Measurements from ENCODE around the gene ADAMTS8. TPM values are rescaled to one million over a fixed set of nuclear protein-coding genes. Genes with fewer than 3 reads are reported as not detected.

The ADAMTS8 gene
- total RNA-seq, 1 donor from 2014 or later = 0.96 TPM

DNA sequence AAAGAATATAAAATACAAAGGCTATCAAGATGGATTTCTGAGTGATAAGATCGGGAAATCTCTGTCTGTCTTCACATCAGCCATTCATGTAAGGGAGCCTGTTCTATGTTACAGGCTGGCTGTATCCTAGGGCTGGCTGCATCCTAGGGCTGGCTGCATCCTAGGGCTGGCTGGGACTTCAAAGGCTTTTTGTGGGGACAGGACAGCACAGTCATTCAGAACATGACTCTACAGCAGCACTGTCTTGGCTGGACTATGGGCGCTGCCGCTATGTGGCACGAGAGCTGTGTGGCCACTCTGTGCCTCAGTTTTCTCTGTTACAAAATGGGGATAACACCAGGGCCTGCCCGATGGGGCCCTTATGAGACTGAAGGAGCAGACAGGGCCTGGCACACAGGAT lies 10.2 kb downstream of the ADAMTS8 start:
- no peak for DNase-seq (ENCODE audit: low spot score in 2 of 2, unreplicated experiment in 2 of 2)
- Mint-ChIP-seq H3K4me3 (no peak overlapping the region), H3K27me3 (ENCODE audit: low read depth) (peaks cover 42% of the 10 kb centered on the region), H3K36me3 (no peaks in the 10 kb centered on the region), H3K9me3 (no peaks in the 10 kb centered on the region), H3K4me1 (peaks cover 15% of the 10 kb centered on the region), H3K27ac (no peak overlapping the region)
- TF ChIP-seq, protein P1, sequence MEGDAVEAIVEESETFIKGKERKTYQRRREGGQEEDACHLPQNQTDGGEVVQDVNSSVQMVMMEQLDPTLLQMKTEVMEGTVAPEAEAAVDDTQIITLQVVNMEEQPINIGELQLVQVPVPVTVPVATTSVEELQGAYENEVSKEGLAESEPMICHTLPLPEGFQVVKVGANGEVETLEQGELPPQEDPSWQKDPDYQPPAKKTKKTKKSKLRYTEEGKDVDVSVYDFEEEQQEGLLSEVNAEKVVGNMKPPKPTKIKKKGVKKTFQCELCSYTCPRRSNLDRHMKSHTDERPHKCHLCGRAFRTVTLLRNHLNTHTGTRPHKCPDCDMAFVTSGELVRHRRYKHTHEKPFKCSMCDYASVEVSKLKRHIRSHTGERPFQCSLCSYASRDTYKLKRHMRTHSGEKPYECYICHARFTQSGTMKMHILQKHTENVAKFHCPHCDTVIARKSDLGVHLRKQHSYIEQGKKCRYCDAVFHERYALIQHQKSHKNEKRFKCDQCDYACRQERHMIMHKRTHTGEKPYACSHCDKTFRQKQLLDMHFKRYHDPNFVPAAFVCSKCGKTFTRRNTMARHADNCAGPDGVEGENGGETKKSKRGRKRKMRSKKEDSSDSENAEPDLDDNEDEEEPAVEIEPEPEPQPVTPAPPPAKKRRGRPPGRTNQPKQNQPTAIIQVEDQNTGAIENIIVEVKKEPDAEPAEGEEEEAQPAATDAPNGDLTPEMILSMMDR (IDR thresholded peaks at IDR 0.05; ENCODE audit: unreplicated experiment) = no peak

DNA sequence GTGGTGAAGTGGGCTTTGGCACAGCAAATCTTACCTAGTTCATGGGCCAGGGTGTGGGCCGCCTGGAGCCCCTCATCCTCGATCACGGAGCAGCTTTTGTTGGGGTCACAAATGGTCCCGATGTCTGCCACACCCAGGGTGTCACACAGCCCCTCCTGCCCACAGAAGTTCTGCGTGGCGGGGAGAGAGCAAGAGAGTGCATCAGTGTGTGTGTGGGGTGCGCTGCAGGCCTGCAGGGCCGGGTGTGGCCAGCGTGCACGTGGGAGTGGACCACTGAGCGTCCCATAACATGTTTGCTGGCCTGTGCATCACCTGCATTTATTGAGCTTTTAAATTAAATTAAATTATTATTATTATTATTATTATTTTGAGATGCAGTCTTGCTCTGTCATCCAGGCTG lies 11.5 kb downstream of the ADAMTS8 start:
- H3K27me3 Mint-ChIP-seq (ENCODE audit: low read depth) = peaks cover 37% of the 10 kb centered on the region
- DNase-seq (ENCODE audit: low spot score in 2 of 2, unreplicated experiment in 2 of 2) = no peak
- TF ChIP-seq, protein P1 (IDR thresholded peaks at IDR 0.05; ENCODE audit: unreplicated experiment) = no peak
- no peaks in the 10 kb centered on the region for H3K9me3 Mint-ChIP-seq
- peaks cover 15% of the 10 kb centered on the region for H3K4me1 Mint-ChIP-seq
- no peak overlapping the region for H3K4me3 Mint-ChIP-seq
- no peaks in the 10 kb centered on the region for H3K36me3 Mint-ChIP-seq
- no peak overlapping the region for H3K27ac Mint-ChIP-seq

DNA sequence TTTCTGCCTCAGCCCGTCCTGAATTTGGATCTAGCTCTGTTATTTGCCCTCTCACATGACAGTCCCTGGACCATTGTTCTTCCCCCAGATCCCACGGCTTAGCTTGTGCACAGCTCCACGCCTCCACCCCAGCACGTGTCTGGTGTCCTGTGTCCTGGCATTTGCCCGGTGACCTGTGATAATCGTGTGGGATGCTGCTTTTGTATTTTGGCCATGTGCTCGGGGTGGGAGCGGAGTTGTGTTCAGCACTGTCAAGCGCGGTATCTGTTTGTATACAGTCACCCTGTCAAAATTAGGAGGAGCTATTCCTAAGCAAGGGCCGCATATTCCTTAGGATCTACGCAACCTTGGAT lies 11.9 kb downstream of the ADAMTS8 start:
- peaks cover 41% of the 10 kb centered on the region for H3K27me3 Mint-ChIP-seq (ENCODE audit: low read depth)
- no peak overlapping the region for H3K27ac Mint-ChIP-seq
- no peak overlapping the region for H3K4me3 Mint-ChIP-seq
- H3K9me3 Mint-ChIP-seq = no peaks in the 10 kb centered on the region
- DNase-seq (ENCODE audit: low spot score in 2 of 2, unreplicated experiment in 2 of 2) = no peak
- H3K4me1 Mint-ChIP-seq = peaks cover 15% of the 10 kb centered on the region
- TF ChIP-seq, protein P1 (IDR thresholded peaks at IDR 0.05; ENCODE audit: unreplicated experiment) = no peak
- no peaks in the 10 kb centered on the region for H3K36me3 Mint-ChIP-seq

DNA sequence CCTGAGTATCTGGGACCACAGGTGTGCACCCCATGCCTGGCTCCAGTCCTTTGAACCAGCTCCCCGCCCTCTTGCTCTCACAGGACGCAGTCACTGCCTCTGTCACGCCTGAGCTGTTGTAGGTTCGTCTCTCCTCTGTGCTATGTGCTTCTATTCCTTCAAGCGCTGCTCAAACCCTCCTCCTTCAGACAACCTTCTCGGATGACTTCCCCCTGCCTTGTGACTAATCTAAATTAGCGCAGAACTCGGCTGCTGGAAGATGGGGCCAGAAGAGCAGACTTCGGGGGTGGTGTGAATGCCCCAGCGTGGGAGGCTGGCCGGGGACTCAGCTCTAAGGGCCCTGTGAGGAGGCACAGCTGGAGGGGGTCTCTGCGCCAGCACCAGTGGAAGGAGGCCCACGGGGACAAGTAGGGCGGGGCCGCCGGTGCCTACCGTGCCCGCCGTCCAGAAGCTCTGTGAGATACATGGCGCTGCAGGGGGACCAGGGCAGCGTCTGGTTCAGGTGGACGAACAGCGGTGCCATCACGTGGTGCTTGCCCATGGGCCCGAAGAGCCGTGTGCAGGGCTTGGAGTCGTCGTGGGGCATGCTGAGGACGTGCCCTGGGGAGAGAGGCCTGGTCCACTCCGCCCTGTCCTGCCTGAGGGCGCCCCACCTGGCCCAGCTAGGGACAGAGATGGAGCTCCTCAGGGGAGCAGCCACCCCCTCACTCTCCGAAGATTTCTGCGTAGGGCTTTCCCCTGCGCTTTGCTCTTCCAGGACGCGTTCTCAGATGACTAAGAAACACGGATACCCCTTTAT lies 12.5 kb downstream of the ADAMTS8 start:
- no peak overlapping the region for H3K4me3 Mint-ChIP-seq
- H3K27ac Mint-ChIP-seq = no peak overlapping the region
- no peaks in the 10 kb centered on the region for H3K9me3 Mint-ChIP-seq

DNA sequence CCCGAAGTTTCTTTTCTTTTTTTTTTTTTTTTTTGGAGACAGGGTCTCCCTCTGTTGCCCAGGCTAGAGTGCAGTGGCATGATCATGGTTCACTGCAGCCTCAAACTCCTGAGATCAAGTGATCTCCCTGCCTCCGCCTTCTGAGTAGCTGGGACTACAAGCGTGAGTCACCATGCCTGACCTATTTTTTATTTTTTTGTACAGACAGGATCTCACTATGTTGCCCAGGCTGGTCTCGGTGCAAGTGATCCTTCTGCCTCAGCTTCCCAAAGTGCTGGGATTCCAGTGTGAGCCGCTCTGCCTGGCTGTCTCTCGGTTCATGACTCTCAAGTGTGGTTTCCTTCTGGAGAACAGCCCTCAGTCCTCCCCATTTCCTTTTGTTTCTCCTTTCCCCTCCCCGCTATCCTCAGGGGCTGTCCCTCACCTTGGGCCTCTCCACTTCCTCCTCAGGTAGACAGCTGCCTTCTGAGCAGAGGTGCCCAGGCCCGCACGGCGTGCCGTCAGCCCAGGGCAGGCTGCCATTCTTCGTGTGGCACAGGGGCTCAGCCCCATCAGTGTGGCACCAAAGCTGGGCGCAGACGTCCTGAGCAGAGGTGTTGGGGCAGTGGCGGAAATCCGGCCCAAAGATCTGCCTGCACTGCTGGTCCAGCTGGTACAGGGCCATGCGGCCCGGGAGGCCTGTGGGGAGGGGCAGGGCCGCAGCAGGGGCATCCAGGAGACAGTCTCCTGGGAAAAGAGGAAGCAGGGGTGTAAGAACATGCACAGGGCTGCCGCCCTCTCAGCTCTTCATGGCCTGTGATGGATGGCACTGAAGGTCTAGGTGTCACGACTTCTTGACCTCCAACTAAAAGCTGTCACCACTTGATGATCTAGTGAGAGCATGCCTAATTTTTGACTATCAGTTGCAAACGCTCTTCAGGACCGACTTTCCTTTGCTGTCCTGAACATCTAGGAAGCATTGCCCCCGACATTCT lies 14.0 kb downstream of the ADAMTS8 start:
- no peaks in the 10 kb centered on the region for H3K9me3 Mint-ChIP-seq
- TF ChIP-seq, protein P1 (IDR thresholded peaks at IDR 0.05; ENCODE audit: unreplicated experiment) = no peak
- no peak overlapping the region for H3K4me3 Mint-ChIP-seq
- H3K27ac Mint-ChIP-seq = no peak overlapping the region
- H3K4me1 Mint-ChIP-seq = peaks cover 6% of the 10 kb centered on the region
- H3K36me3 Mint-ChIP-seq = no peaks in the 10 kb centered on the region
- H3K27me3 Mint-ChIP-seq (ENCODE audit: low read depth) = peaks cover 55% of the 10 kb centered on the region
- DNase-seq (ENCODE audit: low spot score in 2 of 2, unreplicated experiment in 2 of 2) = no peak

More for the DNA sequence above, 12.5 kb downstream of the ADAMTS8 start:
- peaks cover 14% of the 10 kb centered on the region for H3K4me1 Mint-ChIP-seq
- peaks cover 45% of the 10 kb centered on the region for H3K27me3 Mint-ChIP-seq (ENCODE audit: low read depth)
- no peaks in the 10 kb centered on the region for H3K36me3 Mint-ChIP-seq
- TF ChIP-seq, protein P1 (IDR thresholded peaks at IDR 0.05; ENCODE audit: unreplicated experiment) = no peak
- no peak for DNase-seq (ENCODE audit: low spot score in 2 of 2, unreplicated experiment in 2 of 2)

Data from mesothelial cell of epicardium (in vitro differentiated cells).